GM21737 (cell line): Measurements from ENCODE around the gene PSG1.
"Not testable (repeated sequence)": the region's sequence is repeated elsewhere in the genome, so short reads cannot be mapped to it uniquely, and the experiment has no call there.

ENCODE experiments used
- ATAC-seq: cut with Tn5 transposase; IDR thresholded peaks from one replicate; pipeline ENCODE4 v1.9.1; 2021; ENCODE audit warnings: mild to moderate bottlenecking, moderate library complexity; ENCODE audit not compliant: unreplicated experiment

PSG1 gene

DNA sequence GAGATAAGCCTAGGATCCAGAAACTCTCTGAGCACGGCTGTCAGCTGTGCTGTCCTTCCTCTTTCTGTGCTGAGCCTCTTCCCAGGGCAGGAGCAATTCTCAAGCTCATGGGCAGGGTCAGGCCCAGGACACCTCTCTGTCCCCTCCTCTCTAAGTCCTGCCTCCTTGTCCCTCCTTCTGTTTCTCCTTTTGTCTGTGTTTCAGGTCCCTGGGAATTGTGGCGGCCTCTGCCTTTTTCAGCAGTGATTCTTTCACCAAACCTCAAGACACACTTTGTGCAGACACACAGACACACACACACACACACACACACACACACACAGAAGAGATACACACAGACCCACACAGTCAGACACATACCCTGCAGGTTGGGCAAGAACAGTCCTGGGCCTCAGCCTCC lies at the start of gene PSG1:
Gene PSG1 (minus strand): TSS at position 101 of the 400 bp plus-strand sequence. CDS start 132 bp downstream, outside the sequence.
- ATAC-seq, result no peak

DNA sequence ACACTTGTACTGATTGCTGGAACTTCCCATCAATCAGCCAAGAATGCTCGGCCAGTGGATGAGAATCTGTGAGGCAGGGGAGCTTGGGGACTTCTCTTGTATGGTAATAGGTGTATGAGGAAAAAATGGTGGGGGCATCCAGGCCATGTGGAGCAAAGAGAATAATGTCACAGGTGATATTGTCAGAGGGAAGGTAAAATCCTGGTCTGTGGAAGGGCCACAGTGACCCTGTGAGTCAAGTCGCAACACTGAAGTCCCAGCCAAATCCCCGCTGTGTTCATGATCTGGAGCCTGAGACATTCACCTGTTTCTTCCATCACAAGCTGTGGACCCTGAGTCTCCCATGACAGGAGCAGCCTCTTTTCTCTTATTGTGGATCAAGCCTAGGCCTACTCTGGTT lies 49.4 kb upstream of the PSG1 start:
- ATAC-seq, result no peak

DNA sequence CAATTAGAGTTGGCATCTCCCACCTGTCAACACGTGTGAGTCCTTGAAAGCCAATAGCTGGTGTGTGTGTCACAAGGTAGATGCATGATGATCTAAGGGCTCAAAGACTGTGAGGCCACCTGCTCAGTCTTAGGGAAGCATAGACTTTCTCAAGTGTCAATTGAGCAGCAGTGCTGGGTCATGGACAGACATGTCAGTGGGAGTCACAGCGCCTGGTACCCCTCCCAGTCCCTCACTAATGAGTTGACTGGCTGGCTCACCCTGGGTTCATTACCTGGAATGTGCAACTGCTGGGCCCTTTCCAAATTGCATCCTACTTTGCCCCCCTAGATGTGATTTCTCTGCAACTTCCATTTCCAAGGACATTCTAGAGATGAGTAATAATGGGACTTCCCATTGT lies 47.3 kb upstream of the PSG1 start:
- no peak for ATAC-seq

DNA sequence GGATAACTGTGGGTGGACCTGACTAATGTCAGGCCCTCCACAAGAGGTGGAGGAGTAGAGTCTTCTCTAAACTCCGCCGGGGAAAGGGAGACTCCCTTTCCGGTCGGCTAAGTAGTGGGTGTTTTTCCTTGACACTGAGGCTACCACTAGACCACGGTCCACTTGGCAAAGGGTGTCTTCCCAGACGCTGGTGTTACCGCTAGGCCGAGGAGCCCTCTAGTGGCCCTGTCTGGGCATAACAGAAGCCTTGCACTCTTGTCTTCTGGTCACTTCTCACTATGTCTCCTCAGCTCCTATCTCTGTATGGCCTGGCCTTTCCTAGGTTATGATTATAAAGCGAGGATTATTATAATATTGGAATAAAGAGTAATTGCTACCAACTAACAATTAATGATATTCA lies 43.6 kb upstream of the PSG1 start:
- not testable (repeated sequence) for ATAC-seq

DNA sequence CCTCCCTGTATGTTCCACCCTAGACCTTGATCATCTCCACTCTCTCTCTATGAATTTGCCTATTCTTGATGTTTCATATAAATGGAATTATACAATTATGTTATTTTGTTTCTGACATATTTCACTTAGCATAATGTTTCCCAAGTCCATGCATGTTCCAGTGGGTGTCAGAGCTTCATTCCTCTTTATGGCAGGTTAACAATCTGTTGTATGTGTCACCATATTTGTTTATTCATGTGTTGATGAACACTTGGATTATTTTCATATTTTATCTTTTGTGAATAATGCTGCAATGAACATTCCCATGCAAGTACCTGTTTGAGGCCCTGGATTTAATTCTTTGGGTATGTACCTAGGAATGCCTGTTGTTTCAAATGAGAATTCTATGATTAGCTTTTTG lies 41.5 kb upstream of the PSG1 start:
- not testable (repeated sequence) for ATAC-seq

DNA sequence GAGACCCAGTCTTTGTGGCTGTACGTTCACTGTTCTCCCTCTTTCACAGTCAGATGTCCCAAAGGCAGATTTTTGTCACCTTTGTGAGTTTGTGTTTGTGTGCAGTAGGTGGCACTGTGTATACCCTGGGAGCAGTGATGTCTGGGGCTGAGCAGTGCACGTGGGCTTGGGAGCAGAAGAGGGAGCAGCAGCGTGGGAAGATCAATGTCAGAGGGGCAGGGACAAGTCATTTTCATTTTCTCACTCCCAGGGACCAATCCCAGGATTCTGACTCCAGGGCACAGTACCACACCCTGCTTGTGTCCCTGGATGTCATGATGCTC lies 40.2 kb upstream of the PSG1 start:
- no peak for ATAC-seq

DNA sequence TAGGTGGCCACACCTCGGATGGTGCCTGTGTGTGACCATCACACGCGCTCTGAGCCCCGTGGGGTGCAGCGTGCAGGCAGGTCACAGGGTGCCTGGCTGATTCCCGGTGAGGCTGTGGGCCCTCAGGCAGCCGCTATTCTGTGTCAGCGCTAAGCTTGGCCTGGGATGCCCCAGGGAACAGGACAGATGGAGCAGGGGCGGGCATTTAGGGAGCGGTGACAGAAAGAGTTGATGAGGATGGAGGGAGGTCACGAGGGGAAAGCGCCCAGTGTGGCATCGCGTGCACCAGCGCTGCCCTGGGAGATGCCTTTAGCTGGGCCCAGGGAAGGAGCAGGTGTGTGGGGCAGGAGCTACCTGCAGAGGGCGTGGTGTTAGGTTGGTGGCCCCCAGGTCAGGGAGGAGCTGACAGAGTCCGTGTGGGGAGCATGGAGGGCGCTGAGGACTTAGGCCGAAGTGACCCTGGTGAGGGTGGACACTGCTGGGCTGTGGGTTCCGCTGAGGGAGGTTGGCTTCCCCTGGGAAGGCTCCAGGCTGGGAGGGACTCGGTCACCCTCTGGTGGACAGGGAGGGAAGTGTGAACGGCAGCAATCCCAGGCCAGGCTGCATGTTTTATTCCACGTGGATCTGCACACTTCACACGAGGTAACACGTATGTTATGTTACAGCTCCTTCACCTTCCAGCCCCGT lies 39.7 kb upstream of the PSG1 start:
- not testable (repeated sequence) for ATAC-seq

DNA sequence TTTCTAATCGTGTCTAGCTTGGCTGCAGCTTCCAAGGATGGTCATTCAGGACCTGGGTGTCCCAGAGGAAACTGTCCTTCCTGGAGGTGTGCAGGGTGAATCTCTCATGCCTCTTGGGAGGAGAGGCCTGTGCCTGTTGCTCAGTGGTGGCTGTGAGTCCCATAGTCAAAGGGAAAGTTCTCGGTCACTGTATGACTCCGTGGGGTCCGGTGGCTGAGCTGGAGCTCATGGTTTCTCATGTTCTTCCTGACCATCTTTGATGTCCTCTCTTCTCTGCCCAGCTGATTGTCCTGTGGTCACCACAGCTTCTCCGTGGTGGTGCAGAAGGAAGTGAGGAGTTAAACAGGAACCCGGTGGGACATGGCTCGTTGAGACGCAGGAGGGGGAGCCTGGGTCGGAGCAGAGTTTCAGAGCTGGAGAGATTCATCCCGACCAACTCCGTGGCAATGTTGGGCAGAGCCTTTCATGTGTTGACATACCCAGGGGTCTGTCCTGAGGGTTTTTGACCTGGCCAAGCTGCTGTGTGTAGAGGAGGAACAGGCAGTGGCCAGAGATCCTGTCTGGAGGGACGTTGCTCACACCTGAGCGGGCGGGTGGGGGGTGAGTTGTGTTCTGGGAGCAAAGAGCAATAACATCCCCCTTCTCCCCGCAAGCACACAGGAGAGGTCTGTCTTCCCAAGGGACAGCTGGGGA lies 39.0 kb upstream of the PSG1 start:
- not testable (repeated sequence) for ATAC-seq

DNA sequence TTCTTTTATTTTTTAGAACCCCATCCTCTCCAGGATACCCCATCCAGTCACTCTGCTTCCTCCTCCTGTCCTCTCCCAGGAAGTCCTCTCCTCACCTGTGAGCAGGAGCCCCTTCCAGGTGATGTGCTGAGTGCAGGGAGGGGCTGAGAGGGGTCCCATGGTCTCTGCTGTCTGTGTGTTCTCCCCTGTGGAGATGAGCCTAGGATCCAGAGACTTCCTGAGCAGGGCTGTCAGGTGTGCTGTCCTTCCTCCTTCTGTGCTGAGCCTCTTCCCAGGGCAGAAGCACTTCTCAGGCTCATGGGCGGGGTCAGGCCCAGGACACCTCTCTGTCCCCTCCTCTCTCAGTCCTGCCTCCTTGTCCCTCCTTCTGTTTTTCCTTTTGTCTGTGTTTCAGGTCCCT lies 38.1 kb upstream of the PSG1 start, which contains the start of gene PSG6:
Gene PSG6 (minus strand): TSS at position 261 of the 400 bp plus-strand sequence. CDS start 102 bp downstream, at position 159.
- not testable (repeated sequence) for ATAC-seq

DNA sequence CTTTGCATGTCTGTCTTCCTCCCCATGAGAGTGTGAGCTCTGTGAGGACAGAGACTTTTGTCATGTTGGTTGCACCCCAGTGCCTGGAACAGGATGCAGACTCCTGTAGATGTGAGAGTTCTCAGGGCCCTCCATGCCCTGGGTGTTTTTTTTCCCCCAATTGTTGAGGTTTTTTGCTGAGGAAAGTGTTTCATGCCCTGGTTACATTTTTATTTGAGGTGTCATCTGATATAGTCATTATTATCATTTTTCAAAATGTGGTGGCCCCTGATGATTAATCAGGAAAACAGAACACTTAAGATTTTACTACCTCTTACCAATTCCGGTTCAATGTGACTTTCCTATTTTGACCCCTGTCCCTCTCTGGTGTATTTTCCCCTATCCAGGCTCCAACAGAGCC lies 37.4 kb upstream of the PSG1 start:
- not testable (repeated sequence) for ATAC-seq

DNA sequence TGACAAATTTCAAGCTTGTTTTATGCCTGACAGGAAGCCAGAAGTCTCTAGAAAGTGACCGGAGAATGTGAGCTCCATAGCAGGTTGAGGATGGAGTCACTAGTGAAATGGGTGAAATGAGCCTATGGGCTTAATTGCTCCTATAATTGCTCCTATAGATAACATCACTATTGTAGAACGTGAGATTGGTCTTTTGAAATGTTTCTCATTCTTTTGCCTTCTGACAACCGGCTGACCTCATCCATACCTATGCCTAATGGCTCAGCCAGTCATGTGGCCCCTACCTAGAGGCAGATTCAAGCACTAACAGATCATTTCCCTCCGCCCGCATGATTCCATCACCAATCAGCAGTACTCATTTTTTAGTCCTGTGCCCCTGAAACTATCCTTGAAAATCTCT lies 34.0 kb upstream of the PSG1 start:
- not testable (repeated sequence) for ATAC-seq

DNA sequence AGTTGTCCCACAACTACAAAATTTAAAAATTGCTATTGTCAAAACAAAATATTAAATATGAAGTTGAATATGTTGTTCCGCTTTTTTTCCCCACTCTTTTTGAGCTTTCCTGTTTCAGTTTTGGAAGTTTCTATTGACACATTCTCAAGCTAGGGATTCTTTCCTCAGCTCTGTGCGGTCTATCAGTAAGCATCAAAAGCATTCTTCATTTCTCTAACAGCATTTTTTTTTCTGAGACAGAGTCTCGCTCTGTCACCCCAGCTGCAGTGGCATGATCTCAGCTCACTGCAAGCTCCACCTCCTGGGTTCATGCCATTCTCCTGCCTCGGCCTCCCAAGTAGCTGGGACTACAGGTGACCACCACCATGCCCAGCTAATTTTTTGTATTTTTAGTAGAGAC lies 33.4 kb upstream of the PSG1 start:
- not testable (repeated sequence) for ATAC-seq

DNA sequence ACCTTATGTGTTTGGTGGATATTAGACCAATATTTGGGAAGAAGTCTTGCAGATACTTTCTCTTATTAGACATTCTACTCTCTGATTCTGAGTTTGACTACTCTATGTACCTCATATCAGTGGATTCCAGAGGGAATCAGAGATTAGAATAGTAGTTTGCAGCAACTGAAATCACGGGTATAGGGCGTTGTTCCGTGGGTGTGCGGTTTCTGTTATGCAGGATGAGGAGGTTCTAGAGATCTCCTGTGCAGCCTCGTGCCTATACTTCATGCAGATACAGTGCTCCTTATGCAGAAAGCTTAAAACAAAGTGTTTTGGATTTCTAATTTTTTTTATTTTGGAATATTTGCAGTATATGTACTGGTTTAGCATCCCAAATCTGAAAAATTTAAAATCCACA lies 32.2 kb upstream of the PSG1 start:
- ATAC-seq, result not testable (repeated sequence)

DNA sequence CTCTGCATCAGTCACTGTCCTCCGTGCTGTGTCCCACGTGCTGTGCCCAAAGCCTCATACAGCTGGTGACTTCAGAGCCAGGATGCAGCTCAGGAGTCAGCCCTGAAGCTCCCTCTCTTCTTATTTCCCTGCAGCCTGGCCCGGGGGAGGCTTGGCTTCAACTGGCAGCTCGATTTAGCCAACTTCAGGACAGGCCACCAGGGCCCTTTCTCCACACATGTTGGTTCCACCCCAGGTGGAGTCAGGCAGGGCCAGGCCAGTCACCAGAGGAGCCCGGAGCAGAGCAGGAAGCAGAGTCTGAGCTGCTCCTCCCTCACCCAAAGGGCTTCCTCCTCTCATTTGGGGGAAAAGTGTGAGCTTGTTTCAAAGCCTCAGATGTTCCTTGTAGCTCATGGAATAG lies 26.6 kb upstream of the PSG1 start:
- ATAC-seq, result not testable (repeated sequence)

DNA sequence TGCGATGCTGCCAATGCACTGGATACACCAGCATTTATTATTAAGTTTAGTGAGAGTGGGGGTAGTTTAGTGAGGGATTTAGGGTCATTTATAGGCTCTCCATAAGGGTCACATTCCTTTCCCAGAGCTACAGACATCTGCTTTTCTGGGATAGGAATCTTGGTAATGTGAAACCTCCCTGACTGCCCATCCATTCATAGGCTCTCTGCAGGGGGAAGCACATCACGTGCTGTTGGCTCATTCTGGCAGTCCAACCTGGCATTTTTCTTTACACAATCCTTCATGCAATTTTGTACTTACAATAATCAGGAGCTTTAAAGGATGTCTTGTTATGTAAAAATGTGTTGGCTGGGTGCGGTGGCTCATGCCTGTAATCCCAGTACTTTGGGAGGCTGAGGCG lies 21.0 kb upstream of the PSG1 start:
- not testable (repeated sequence) for ATAC-seq

DNA sequence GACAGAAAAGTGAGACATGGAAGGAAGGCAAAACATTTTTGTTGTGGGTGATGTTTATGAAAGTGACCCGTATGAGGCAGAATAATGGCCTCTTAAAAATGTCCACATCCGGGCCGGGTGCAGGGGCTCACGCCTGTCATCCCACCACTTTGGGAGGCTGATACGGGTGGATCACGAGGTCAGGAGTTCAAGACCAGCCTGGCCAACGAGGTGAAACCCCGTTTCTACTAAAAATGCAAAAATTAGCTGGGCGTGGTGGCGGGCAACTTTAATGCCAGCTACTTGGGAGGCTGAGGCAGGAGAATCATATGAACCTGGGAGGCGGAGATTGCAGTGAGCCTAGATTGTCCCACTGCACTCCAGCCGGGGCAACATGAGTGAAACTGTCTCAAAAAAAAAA lies 20.2 kb upstream of the PSG1 start:
- not testable (repeated sequence) for ATAC-seq

DNA sequence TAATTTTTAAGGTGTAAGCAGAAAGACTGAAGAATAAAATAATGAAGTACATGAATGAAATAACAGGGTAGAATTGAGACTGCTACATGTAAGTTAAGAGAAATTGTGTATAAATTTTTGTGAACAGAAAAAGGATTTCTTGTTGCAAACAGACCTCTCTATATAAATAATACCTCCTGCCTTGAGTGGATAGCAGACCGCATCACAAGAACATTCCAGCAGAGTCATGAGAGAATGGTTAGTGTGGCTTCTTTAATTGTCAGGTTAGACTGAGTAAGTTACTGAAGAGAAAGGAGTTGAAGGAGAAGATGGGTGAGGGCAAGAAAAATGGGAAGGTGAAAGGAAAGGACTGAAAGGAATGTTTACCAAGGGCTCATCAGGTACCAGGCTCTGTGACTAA lies 19.6 kb upstream of the PSG1 start:
- not testable (repeated sequence) for ATAC-seq

DNA sequence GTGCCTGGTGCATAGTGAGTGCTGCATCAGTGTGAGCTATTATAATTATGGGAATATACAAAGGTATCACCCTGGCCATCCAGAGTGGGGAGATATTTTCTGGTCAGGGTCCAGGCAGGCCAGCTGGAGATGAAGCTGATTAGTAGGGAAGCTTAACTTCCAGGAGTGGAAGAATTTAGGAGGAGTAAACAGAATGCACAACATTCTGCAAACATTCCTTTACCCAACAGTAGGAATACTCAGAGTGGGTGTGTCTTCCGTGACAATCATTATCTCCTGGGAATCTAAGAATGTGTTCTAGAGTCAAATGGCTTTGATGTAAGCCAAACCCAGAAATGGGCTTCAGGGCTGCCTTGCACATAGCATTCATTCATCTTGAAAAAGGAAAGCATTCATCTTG lies 19.1 kb upstream of the PSG1 start:
- not testable (repeated sequence) for ATAC-seq

DNA sequence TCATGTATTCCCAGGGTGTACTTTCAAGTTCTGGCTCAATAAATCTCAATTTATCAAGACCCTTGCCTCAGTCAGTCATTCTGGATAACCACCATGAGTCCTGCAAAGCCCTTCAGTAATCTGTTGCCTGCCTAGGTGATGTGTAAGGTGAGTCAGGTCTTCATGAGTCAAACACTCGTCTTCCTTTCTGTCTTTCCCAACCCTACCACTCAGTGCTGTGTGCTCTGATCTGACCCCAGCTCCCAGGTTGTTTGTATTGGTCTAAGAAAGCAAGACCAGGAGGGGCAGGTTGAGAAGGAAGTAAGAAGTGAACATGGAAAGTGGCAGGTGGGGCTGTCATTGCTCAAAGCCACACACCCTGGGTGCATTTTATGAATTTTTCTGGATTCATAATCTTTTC lies 18.2 kb upstream of the PSG1 start:
- not testable (repeated sequence) for ATAC-seq

DNA sequence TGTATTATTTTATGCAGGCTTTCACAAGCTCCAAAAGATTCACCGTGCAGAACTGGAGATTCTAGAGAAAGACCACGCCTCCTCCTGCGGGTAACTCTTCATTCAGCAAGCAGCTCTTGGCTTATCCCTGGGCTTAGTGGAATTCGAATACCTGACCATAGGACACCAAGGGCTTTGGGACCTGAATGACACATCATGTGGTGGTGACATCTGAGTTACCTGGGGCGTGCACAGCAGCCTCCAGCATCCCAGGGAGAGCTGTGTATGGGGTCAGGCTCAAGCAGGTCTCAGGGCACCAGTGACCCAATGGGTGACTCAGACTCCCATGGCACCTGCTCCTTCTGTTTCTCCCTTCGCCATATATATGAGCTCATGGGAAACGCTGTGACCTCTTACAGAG lies 10.9 kb upstream of the PSG1 start:
- ATAC-seq, result not testable (repeated sequence)

DNA sequence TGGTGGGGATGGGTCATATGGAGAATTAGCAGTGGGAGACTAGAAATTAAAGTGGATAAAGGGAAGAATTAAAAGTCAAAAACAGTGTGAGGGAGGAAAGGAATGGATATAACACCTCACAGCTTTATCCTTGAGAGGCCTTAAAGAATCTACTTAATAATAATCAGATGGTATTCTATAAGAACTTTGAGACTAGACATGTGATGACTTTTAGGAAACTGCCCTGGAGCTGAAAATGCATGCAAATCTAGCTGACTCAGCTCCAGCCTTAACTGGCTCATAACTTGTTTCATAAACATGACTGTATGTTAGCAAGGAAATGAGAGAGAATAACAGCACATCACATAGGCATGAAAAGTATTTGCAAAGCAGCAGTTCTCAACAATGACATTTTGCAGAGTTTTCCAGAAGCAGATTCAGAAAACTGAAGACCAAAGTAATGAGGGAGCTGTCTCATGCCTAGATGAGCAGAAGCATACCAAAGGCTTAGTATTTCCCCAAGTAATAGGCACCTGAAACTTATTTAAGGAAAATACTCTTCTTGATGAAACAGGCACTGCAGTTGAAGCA lies 8.4 kb upstream of the PSG1 start:
- ATAC-seq, result not testable (repeated sequence)

DNA sequence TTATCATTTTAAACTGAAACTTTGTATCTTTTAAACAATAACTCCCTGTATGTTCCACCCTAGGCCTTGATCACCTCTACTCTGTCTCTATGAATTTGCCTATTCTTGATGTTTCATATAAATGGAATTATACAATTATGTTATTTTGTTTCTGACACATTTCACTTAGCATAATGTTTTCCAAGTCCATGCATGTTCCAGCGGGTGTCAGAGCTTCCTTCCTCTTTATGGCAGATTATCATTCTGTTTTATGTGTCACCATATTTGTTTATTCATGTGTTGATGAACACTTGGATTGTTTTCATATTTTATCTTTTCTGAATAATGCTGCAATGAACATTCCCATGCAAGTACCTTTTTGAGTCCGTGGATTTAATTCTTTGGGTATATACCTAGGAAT lies 3.2 kb upstream of the PSG1 start:
- ATAC-seq, result not testable (repeated sequence)
